AG09319 (cell line): Measurements from ENCODE around the gene PHLDB1.

ENCODE experiments used
- DNase-seq: peaks from one replicate; pipeline ENCODE4 v3.0.0-alpha.2; 2010; ENCODE audit warnings: low read depth; ENCODE audit errors: extremely low read depth
- TF ChIP-seq, protein P1 (sequence below): IDR thresholded peaks from 2 replicates; pipeline ENCODE4 v1.5.1; 2011; ENCODE audit warnings: low read depth, mild to moderate bottlenecking, inconsistent platforms, low read length, moderate library complexity

PHLDB1 gene

DNA sequence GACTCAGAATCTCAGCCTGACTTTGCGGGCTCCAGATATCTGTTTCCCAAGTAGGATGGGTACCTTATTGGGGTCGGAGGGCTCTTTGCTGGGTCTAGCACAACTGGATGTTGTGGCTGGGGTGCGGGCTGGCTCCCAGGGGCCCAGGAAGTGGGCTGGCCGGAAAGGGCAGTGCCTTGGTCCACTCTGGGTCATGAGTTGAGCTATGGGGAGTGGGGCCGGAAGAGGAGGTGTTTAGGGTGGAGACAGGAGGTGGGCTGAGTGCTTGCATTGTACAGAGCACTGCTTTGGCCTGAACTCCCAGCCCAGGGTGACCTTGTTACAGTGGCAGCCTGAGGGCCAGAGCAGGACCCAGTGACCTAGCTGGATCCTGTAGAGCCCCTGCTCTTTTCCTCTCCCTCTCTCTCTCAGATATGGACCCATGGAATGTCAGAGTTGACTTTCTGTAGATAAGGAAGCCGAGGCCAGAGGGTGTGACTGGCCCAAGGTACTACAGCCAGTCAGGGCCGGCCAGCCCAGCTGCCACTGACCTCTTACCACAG, 13.2 kb downstream of the PHLDB1 start:
- no peak for DNase-seq
- TF ChIP-seq, protein P1, sequence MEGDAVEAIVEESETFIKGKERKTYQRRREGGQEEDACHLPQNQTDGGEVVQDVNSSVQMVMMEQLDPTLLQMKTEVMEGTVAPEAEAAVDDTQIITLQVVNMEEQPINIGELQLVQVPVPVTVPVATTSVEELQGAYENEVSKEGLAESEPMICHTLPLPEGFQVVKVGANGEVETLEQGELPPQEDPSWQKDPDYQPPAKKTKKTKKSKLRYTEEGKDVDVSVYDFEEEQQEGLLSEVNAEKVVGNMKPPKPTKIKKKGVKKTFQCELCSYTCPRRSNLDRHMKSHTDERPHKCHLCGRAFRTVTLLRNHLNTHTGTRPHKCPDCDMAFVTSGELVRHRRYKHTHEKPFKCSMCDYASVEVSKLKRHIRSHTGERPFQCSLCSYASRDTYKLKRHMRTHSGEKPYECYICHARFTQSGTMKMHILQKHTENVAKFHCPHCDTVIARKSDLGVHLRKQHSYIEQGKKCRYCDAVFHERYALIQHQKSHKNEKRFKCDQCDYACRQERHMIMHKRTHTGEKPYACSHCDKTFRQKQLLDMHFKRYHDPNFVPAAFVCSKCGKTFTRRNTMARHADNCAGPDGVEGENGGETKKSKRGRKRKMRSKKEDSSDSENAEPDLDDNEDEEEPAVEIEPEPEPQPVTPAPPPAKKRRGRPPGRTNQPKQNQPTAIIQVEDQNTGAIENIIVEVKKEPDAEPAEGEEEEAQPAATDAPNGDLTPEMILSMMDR = no peak

DNA sequence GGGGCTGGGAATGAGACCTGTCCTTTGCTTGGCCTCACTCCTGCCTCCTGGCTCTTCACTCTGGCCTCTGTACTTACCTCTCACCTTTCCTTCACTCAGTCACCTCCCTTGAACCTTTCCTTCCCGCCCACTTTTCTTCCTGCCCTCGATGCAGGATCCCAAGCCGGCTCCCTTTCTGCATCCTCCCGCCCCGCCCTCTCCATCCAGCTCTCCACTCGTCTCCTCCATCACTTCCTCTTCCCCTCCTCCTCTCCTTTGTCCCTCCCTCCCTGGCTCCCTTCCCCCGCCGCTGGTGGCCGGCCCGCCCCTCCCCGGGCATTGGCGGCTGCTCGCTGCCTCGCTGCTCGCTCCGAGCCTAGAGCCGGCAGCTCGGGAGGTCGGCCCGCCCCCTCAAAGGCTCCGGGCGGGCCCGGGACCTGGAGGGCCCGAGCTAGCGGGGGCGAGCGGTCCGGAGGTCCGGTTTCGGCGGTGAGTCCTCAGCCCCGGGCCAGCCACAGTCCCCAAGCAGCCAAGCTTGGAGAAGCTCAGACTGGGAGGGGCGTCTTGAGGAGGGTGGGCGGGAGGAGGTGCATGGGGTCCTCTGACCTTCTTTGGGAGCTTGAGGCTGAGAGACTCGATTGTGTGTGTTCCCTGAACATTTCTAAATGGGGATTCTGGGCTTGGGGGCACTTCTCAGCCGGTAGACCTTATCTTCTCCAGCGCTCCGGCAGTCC, 13.8 kb downstream of the PHLDB1 start:
- DNase-seq = no peak

DNA sequence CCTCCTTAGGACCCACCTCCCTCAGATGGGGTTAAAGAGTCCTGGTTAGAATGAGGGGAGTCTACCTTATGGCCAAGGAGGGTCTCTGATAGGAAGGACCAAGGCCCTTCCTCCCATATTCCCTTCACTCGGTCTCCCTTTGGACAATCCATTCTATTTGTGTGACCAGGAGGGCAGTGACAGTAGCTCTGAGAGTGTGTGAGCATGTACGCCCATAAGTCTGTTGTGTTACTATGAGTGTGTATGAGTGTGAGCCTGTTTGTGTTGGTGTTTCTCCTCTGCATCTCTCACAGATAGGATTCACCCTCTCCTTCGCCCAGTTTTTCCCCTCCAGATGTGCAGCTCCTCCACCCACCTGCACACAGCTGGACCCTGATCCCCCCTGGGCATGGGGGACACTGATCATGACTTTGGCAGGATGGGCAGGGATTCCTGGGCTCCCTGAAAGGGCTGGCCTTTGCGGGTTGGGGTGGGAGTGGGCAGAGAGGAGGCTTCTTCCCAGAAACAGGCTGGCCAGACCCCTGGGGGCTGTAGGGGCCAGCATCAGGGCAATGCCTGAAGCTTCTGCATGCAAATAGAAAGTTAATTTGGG, 14.5 kb downstream of the PHLDB1 start:
- no peak for DNase-seq
- TF ChIP-seq, protein P1 = no peak

More for the DNA sequence above, 13.8 kb downstream of the PHLDB1 start:
- TF ChIP-seq, protein P1 = no peak

DNA sequence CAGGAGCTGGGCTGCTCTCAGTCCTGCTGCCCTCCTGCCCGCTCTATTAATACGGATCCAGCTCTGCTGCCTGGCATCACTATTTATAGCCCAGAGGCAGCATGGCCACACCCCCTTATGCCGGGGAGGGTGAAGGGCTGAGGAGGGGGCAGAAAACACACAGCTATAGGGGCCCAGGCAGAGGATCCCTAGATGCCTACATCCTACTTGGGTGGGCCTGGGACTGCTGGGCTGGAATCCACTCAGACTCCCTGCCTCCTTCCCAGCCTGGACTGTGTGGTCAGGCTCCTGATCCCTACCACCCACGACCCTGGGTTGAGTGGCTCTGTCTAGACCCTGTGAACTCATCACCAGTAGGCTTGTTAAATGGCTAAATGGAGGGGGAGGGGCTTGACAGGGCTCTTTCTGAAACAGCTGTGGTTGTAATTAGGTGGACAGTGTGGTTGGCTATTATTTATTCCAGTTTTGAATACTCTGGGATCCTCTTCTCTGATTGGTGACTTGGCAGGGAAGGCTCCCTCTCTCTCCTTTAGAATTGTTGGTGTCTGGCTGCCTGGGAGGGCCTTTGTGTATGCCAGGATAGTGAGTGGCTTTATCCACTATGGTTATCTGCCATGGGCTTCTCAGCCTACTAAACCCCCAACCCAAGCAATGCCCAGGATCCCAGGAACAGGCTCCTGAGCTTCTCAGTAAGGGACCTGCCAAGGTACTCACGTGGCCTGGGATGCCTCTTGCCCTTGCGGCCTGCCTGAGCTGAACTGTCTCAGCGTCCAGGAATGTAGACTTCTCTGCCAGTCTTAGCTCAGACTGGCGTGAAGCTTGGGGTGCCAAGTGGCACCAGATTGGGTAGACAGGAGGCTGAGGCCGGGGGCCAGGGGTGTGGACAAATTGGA, 15.2 kb downstream of the PHLDB1 start:
- TF ChIP-seq, protein P1 = no peak
- no peak for DNase-seq

DNA sequence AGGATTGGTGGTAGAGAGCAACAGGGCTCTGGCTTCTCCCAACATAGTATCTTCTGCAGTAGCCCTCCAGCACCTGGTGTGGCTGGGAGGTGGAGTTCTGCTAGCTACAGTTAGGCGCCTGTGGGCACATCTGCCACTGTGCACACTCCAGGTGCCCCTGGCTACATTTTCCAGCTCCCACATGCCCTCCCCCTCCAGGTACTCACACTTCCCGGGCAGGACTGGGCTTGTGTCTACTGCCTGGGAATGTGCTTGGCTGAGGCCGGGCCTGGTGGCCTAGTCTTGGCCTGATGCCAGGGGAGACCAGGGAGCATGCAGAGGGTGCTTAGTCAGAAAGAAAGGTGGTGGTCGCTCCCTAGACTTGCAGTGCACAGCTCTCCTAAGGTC, 15.8 kb downstream of the PHLDB1 start:
- DNase-seq = no peak
- TF ChIP-seq, protein P1 = no peak

DNA sequence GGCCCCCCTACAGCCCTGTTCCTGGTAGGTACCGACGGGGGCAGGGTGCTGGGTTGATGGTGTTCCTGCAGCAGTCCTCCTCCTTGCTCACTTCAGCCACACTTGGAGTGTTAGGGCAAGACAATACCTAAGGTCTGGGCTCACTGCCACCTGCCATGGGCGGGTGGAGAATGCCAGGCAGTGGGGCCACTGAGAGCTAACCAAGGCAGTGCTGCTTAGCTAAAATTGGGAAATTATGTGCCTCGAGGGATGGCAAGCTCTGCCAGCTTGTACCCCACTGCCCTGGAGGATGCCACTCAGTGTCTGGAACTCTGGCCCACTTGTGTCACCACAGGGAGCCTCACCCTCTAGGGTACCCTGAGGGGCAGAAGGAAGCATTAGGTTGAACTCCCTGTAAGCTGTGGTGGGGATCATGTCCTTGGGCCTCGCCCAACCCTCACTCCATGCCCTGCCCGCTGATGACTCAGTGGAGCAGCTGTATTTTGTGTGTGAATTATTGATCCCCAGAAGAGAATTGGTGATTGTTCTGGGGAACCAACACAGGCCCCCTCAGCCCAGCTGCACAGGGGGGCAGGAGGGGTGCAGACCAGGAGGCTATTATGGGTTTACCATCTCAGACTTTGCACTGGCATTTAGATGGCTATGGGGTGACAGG, 17.7 kb downstream of the PHLDB1 start:
- TF ChIP-seq, protein P1 = no peak
- DNase-seq = no peak
